AG09319 (cell line): ENCODE data around the gene HADH.

Experiments used
- DNase-seq: peaks from one replicate; pipeline ENCODE4 v3.0.0-alpha.2; 2010; ENCODE audit warnings: low read depth; ENCODE audit errors: extremely low read depth
- CTCF ChIP-seq: IDR thresholded peaks from 2 replicates; pipeline ENCODE4 v1.5.1; 2011; ENCODE audit warnings: low read depth, mild to moderate bottlenecking, inconsistent platforms, low read length, moderate library complexity

Gene HADH

DNA sequence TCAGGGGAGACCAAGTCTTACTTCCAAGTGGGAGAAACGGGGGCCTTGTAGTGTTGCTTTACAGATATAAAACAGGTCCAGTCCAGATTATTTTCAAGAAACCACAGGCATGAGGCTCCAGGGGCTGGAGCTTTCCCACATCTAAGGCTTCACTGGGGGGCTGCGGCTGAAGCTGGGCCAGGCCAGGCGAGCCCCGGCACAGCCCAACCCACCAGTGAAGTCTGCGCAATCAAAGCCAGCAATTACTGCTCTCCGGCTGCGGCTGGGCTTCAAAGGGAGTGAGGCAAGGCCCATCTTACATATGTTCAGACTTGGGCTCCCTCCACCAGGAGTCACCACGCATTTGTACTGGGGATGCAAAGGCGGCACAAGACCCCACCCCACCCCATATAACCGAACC, 61.7 kb downstream of the HADH start:
- no peak for TF ChIP-seq CTCF
- DNase-seq, result no peak

DNA sequence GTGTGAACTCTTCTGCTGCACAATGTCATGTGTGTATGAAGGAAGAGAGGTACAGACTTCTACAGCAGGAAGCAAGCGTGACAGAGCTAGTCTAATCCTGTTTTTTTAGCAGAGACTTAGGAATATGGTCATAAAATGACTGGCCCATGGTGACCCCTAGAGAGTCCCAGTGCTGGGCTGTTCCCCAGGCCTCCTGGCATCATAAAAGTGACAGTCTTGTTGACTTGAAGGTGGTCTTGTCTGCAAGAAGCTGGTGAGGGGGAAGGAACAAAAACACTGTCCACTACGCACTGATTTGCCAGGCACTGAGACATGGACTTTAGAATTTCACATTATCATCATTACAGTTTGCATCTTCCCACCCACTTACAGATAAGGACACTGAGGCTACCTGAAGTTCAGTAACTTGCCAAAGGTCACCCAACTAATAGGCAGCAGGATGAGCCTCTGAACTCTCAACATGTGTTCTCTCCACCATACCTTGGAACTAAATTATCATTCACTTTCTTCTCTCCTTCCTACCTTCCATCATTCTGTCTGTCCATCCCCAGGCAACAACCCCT, 63.0 kb downstream of the HADH start:
- no peak for DNase-seq
- TF ChIP-seq CTCF, result no peak

DNA sequence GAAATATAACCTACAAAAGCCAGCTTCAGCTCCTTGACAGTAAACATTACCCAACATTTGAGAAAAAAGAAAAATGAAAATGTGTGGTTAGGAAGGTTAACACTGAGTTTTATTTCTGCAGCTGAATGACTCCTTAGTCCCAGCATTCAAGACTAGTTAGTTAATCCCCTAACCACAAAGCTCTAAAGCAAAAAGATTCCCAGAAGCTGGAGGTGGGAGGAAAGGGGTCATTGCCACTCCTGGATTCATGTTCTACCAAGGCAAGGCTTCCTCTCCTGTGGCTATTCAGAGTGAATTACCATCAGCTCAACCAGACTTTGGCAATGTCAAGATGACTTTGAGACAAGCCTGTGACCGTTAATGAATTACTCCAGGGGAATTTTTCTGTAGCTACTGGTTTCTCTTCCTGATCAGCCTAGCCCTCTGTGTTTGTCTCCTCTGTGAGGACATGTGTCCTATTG, 63.6 kb downstream of the HADH start:
- TF ChIP-seq CTCF, result no peak
- DNase-seq, result no peak

GRCh38 chr4:108054025-108054638, 64.4 kb downstream of the HADH start:
- TF ChIP-seq CTCF, result no peak
- no peak for DNase-seq

GRCh38 chr4:108055787-108056186, 66.1 kb downstream of the HADH start:
- DNase-seq, result no peak
- no peak for TF ChIP-seq CTCF

- TF ChIP-seq CTCF, result no peak
- no peak for DNase-seq
These were observed 66.7 kb downstream of the HADH start for GRCh38 chr4:108056418-108056817.

GRCh38 chr4:108058685-108059440, 69.2 kb downstream of the HADH start:
- DNase-seq, result no peak
- no peak for TF ChIP-seq CTCF
